GM18502 (cell line): ENCODE results near the gene TIPARP.

Experiments used
- ATAC-seq: cut with Tn5 transposase; IDR thresholded peaks from one replicate; pipeline ENCODE4 v1.9.1; 2021; ENCODE audit warnings: mild to moderate bottlenecking; ENCODE audit not compliant: unreplicated experiment, poor library complexity

Gene TIPARP

DNA sequence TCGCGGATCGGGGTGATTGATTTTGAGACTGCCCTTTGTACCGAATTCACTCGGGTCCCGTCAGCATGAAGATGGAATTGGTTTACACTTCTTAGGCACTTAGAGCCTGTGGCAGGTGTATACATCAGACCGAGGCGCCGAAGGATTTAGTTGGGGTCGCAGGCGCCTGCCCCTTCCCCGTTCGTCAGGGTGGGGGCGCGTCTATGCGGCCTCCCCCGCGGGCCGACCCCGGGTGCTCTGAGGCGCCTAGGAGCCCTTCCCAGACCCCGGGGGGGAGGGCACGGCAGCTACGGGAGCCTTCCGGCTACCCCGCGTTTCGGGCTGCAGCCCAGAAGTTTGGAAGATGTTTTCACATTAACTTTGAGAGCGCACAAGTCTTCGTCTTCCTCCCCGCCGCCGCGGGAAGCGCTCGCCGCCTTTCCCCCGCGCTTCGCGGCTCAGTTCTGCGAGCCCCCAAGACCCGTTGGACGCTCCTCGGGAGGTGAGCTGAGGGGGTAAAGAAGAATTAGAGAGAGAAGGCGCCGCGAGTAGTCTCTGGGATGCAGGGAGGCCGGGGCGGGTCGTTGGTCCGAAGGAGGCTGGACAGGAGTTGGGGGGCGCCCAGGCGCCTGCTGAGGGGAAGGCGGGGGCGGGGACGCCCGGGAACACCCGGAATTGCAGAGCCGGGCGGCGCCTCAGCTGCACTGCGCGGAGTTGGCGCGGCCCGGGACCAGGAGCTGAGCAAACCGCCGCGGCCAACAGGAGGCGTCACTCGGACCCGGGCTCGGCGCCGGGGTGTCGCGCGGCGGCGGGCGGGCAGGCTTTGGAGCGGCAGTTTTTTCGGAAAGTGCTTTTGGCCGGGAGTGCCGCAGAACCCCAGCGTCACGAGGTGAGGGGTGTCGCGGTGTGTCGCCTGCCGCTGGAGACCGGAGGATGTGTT, 780 bp downstream of the TIPARP start:
- peak; percentile 4 for ATAC-seq

DNA sequence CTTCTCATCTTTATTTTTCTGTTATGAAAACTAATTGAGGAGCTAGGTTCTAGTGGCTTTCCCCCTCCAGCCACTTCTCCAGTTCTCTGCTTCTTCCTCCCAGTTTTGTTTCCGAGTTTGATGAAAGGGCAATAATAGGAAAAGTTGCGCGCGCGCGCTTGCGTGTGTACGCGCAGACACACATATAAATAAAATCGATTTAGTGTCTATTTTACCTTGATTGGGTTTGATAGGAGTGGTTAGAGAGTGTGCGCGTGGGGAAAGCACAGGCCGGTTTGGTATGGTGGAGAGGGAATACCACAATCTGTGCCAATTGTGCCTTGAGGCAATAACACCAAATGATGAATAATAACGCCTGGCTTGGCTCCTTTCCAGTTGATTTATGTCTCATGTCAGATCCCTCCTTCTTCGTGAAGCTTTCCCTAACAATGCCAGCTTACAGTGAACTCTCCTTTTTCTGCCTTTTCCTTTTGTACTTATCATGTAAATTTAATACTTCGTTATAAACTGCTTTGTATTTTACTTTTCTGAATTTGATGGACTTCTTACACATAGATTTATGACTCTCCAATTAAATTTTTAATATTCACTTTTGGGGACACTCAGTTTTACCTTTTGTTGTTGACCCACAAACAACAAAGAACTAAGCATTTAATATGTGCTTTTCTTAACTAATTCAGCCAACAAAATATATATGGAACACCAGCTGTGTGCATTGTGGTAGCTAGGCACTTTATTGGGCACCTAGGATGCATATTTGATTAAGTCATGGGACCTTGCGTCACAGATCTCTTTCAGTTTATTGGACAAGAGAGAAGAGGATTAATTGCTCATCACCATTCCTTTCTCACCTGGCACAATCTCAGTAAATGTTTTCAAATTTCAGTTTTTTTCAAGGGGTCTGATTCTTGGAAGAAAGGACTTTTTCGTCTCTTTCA, 1.7 kb downstream of the TIPARP start:
- no peak for ATAC-seq

GRCh38 chr3:156676768-156677479, 2.5 kb downstream of the TIPARP start:
- no peak for ATAC-seq

GRCh38 chr3:156677536-156677935, 3.1 kb downstream of the TIPARP start:
- ATAC-seq = no peak

GRCh38 chr3:156678197-156678596, 3.8 kb downstream of the TIPARP start:
- ATAC-seq = no peak

- no peak for ATAC-seq
Measured at GRCh38 chr3:156680243-156680914, 6.0 kb downstream of the TIPARP start.

- peak; percentile 84 for ATAC-seq
Measured at GRCh38 chr3:156681002-156681401, 6.6 kb downstream of the TIPARP start.

DNA sequence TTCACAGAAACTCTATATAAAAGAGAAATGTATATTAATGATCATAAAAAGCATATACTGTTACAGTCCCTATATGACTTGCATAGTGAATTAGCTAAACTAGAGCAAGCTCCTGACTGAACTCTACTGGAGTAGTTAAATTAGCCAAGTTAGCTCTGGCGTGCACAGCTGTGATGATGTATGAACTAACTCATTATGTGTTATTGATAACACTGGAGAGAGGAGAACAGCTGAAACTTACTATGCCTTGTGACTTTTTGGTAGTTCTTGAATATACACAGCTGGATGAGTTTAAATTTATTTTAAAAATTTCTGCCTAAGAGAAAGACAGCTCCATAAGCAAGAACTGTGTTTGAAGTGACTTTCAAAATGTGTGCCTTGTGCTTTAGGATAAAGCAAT, 8.1 kb downstream of the TIPARP start:
- ATAC-seq = no peak

GRCh38 chr3:156682963-156683362, 8.6 kb downstream of the TIPARP start:
- ATAC-seq = no peak

GRCh38 chr3:156685198-156685597, 10.8 kb downstream of the TIPARP start:
- ATAC-seq = no peak

- ATAC-seq = peak; percentile 43
Measured at GRCh38 chr3:156685752-156686151, 11.4 kb downstream of the TIPARP start.

- ATAC-seq = peak; percentile 58
Measured at GRCh38 chr3:156687023-156687422, 12.6 kb downstream of the TIPARP start.

DNA sequence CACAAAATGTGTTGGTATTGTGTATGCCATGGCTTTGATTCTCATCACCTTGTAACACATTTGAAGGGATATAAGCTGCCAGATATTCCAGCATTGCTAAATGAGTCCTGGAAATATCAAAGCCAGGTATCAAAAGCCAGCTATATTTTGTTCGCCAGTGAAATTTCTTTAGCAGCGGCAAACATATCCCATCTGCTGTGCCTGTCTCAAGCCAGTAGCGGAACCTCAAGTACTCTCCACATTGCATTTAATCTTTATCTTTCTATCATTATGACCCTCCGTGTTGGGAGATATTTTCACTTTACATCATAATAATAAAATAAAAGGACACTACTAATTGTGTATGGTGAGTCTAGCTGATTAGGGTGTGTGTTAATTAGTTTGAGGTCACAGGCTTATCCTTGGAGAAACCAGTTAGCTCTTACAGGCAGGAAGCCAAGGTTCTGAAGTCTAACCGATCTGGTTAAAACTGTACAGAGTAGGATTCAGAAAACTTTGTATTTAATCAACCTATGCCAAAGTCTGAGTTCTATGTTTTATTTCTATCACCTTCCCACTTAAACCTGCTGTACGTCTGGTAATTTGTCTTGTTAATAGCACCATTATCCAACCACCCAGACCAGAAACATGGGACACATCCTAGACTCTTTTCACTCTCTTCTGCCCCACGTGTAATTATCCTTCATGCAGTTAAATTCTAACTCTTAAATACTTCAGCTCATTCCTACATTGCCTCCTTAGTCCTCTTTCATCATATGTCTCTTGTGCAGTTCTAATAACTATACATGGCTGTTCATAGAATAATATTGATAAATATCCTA, 14.5 kb downstream of the TIPARP start:
- ATAC-seq = no peak

DNA sequence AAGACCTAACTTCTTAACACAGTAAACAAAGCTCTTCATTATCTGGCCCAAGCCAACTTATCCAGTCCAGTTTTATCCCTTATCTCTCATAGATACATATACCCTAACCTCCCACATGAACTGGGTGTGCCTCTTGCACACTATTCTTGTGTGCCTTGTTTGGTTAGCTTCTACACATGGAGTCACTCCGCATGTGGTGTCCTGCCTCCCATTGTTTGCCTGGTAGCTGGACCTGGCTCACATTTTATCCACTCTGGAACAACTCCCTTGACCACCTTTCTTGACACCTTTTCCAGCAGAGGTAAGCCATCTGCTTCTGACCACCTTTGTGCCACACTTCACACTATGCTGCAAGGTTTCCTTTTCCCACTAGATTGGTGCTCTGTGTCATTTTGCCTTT, 15.2 kb downstream of the TIPARP start:
- no peak for ATAC-seq

GRCh38 chr3:156691920-156692319, 17.5 kb downstream of the TIPARP start:
- no peak for ATAC-seq

DNA sequence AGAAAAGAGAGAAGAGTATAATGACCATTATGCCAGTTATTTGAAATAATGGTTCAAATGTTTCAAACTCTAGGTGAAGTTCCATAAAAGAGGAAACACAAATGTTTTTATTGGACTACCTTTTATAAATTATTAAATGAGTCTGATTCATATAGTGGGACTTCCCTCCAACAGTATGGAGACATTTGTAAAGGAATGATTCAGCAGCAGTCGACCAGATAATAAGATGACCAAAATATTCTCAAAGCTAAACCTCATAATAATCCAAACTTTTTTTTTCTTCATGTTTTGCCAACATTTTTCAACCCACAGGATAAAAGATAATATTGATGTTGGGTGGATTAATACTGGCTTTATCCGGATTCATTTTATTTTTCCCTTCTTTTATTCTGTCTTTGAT, 18.8 kb downstream of the TIPARP start:
- ATAC-seq = no peak

DNA sequence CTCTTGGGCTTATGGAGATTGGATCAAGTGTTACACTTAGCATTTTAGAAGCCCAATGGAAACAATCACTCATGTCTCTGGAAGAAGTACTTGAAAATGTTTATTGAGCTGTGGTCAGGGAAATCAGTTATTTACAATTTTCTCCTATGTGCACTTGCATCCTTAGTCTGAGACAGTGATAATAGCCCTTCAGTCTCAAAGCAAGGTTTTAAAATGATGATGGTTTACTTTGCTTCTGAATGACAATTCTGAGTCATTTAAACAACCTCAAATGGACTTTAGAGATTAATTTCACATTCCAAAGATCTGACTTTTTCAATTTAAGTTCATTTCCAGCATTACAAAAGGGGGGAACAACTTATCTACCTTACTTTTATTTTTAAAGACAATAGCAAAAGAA, 20.1 kb downstream of the TIPARP start:
- ATAC-seq = no peak

GRCh38 chr3:156702367-156702766, 28.0 kb downstream of the TIPARP start:
- no peak for ATAC-seq

DNA sequence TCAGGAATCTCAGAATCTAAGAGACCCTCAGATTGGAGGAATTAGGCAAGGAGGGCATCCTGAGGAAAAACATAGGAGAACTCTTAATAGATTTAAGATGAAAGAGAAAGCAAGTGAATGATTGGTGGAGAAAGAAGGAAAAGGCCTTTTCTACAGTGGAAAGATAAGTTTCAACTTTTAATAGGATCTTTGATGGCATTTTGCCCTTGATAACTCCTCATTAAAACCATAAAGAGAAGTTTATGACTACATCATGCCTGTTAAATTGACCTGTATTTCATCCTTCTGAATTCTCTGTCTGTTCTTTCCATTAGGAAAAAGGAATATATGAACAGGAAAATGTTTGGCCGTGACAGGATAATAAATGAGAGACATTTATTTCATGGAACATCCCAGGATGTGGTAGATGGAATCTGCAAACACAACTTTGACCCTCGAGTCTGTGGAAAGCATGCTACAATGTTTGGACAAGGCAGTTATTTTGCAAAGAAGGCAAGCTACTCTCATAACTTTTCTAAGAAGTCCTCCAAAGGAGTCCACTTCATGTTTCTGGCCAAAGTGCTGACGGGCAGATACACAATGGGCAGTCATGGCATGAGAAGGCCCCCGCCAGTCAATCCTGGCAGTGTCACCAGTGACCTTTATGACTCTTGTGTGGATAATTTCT, 30.1 kb downstream of the TIPARP start:
- ATAC-seq = no peak
